Mesenchymal stem cell (in vitro differentiated cells and primary cell): ENCODE measurements around the gene SRSF3.
"Not testable (repeated sequence)": the region's sequence is repeated elsewhere in the genome, so short reads cannot be mapped to it uniquely, and the experiment has no call there.

Source experiments
- DNase-seq: peaks from one replicate; pipeline ENCODE4 v3.0.0-alpha.2; 2013
- H2AFZ ChIP-seq: one replicate; pipeline ENCODE4 v1.6.1; 2013; ENCODE audit warnings: low read depth, mild to moderate bottlenecking, control low read depth, inconsistent platforms, low read length, moderate library complexity
- H2AK5ac ChIP-seq: 2 replicates; pipeline ENCODE4 v1.6.1; 2013; ENCODE audit warnings: low read length, moderate library complexity, mild to moderate bottlenecking, inconsistent platforms; ENCODE audit not compliant: severe bottlenecking
- H2BK120ac ChIP-seq: one replicate; pipeline ENCODE4 v1.6.1; 2013; ENCODE audit warnings: low read depth, mild to moderate bottlenecking, inconsistent platforms, low read length, moderate library complexity
- H2BK12ac ChIP-seq, 2 experiments: one replicate each; pipeline ENCODE4 v1.6.1; 2013; ENCODE audit warnings: inconsistent platforms in 2 of 2, low read length in 2 of 2, mild to moderate bottlenecking in 2 of 2, moderate library complexity in 2 of 2, control low read depth in 1 of 2
- H2BK15ac ChIP-seq: one replicate; pipeline ENCODE4 v1.6.1; 2013; ENCODE audit warnings: mild to moderate bottlenecking, low read depth, inconsistent platforms; ENCODE audit not compliant: poor library complexity, severe bottlenecking
- H2BK5ac ChIP-seq: 2 replicates; pipeline ENCODE4 v1.6.1; 2013; ENCODE audit warnings: low read depth, mild to moderate bottlenecking, low read length, control low read depth, inconsistent platforms; ENCODE audit not compliant: poor library complexity, severe bottlenecking
- H3K14ac ChIP-seq, 2 experiments: one replicate each; pipeline ENCODE4 v1.6.1; 2013; ENCODE audit warnings: inconsistent platforms in 2 of 2, low read length in 2 of 2, control low read depth in 1 of 2, mild to moderate bottlenecking in 1 of 2, moderate library complexity in 1 of 2
- H3K18ac ChIP-seq, 2 experiments: one replicate each; pipeline ENCODE4 v1.6.1; 2013; ENCODE audit warnings: inconsistent platforms in 2 of 2, low read length in 2 of 2, control low read depth in 1 of 2, low read depth in 1 of 2, mild to moderate bottlenecking in 1 of 2
- H3K23ac ChIP-seq, 2 experiments: one replicate each; pipeline ENCODE4 v1.6.1; 2013; ENCODE audit warnings: inconsistent platforms in 2 of 2, low read length in 2 of 2, mild to moderate bottlenecking in 2 of 2, moderate library complexity in 2 of 2, control low read depth in 1 of 2
- H3K27ac ChIP-seq: 2 replicates; pipeline ENCODE4 v1.5.1; 2013; ENCODE audit warnings: mild to moderate bottlenecking, moderate library complexity, low read length, control low read depth, inconsistent platforms; ENCODE audit not compliant: poor library complexity, severe bottlenecking
- H3K27me3 ChIP-seq, 2 experiments: 2 replicates each; pipeline versions ENCODE4 v1.6.1 to v1.7.0; 2013; ENCODE audit warnings: low read length in 2 of 2, mild to moderate bottlenecking in 2 of 2, moderate library complexity in 2 of 2, control low read depth in 1 of 2, inconsistent platforms in 1 of 2; ENCODE audit not compliant: control insufficient read depth in 1 of 2, insufficient read depth in 1 of 2
- H3K36me3 ChIP-seq, 2 experiments: 2 replicates each; pipeline versions ENCODE4 v1.6.1 to v1.7.0; 2013; ENCODE audit warnings: low read length in 2 of 2, control low read depth in 1 of 2, inconsistent platforms in 1 of 2, low read depth in 1 of 2, mild to moderate bottlenecking in 1 of 2; ENCODE audit not compliant: insufficient read depth in 2 of 2, control insufficient read depth in 1 of 2
- H3K4ac ChIP-seq, 2 experiments: one replicate each; pipeline ENCODE4 v1.6.1; 2013; ENCODE audit warnings: inconsistent platforms in 2 of 2, low read length in 2 of 2, mild to moderate bottlenecking in 2 of 2, moderate library complexity in 2 of 2, control low read depth in 1 of 2, low read depth in 1 of 2
- H3K4me1 ChIP-seq: 2 replicates; pipeline ENCODE4 v1.6.1; 2013; ENCODE audit warnings: low read depth, low read length, control low read depth; ENCODE audit not compliant: control insufficient read depth, insufficient read depth
- H3K4me2 ChIP-seq: 2 replicates; pipeline ENCODE4 v1.6.1; 2013; ENCODE audit warnings: low read length, mild to moderate bottlenecking, inconsistent platforms; ENCODE audit not compliant: poor library complexity, severe bottlenecking
- H3K4me3 ChIP-seq, 2 experiments: 2 replicates each; pipeline versions ENCODE4 v1.5.1 to v1.7.0; 2013; ENCODE audit warnings: low read length in 2 of 2, mild to moderate bottlenecking in 2 of 2, control low read depth in 1 of 2, low read depth in 1 of 2; ENCODE audit not compliant: insufficient read depth in 1 of 2
- H3K79me1 ChIP-seq: replicated peaks from 2 replicates; pipeline ENCODE4 v1.6.1; 2013; ENCODE audit warnings: mild to moderate bottlenecking, control low read depth, low read length, inconsistent platforms; ENCODE audit not compliant: poor library complexity, severe bottlenecking
- H3K9ac ChIP-seq: 2 replicates; pipeline ENCODE4 v1.7.0; 2013; ENCODE audit warnings: mild to moderate bottlenecking, low read length, moderate library complexity
- H3K9me3 ChIP-seq: 2 replicates; pipeline ENCODE4 v1.7.0; 2013; ENCODE audit warnings: mild to moderate bottlenecking, low read length; ENCODE audit not compliant: control insufficient read depth
- H4K8ac ChIP-seq: one replicate; pipeline ENCODE4 v1.6.1; 2013; ENCODE audit warnings: inconsistent platforms, mild to moderate bottlenecking, low read length, moderate library complexity
- H4K91ac ChIP-seq: one replicate; pipeline ENCODE4 v1.6.1; 2013; ENCODE audit warnings: mild to moderate bottlenecking, low read length, inconsistent platforms
- WGBS: methylation state at CpG from one replicate; pipeline ENCODE4 v1.1.7; 2013; ENCODE audit warnings: mixed read lengths; 5-methylcytosine and 5-hydroxymethylcytosine counted together

The SRSF3 gene

GRCh38 chr6:36649701-36650484, 55.7 kb downstream of the SRSF3 start:
- H3K4me2 ChIP-seq: no peak overlapping the region
- peak overlapping the region; percentile 1 for H2AK5ac ChIP-seq
- H3K9ac ChIP-seq: no peak overlapping the region
- no peaks in the 10 kb centered on the region for H3K79me1 ChIP-seq
- no peak overlapping the region for H4K8ac ChIP-seq
- H3K27ac ChIP-seq: no peak overlapping the region
- DNase-seq: no peak
- H3K4me1 ChIP-seq: peaks cover 9% of the 10 kb centered on the region
- H3K4ac ChIP-seq: no peak overlapping the region
- H2BK5ac ChIP-seq: no peak overlapping the region
- H2BK120ac ChIP-seq: no peak overlapping the region
- no peak overlapping the region for H3K14ac ChIP-seq
- H2BK15ac ChIP-seq: no peak overlapping the region
- H3K36me3 ChIP-seq: no peaks in the 10 kb centered on the region
- no peak overlapping the region for H4K91ac ChIP-seq
- H2AFZ ChIP-seq: no peak overlapping the region
- H2BK12ac ChIP-seq: no peak overlapping the region
- WGBS: 86% methylated on average over 12 of the region's 13 CpGs
- H3K18ac ChIP-seq: no peak overlapping the region
- H3K23ac ChIP-seq: no peak overlapping the region
- no peak overlapping the region for H3K4me3 ChIP-seq
- H3K9me3 ChIP-seq: no peaks in the 10 kb centered on the region
- H3K27me3 ChIP-seq: peaks cover 0 to 10% of the 10 kb centered on the region in 2 experiments

- Histone ChIP-seq H2AFZ (no peak overlapping the region), H3K4me3 (no peak overlapping the region), H3K23ac (no peak overlapping the region), H2BK120ac (no peak overlapping the region), H3K14ac (no peak overlapping the region), H2AK5ac (no peak overlapping the region), H3K18ac (no peak overlapping the region), H4K8ac (no peak overlapping the region), H3K4ac (no peak overlapping the region), H3K4me1 (peaks cover 8% of the 10 kb centered on the region), H2BK12ac (no peak overlapping the region), H3K27me3 (peaks cover 0 to 16% of the 10 kb centered on the region in 2 experiments), H3K79me1 (no peaks in the 10 kb centered on the region), H3K27ac (no peak overlapping the region), H2BK15ac (no peak overlapping the region), H2BK5ac (no peak overlapping the region), H3K4me2 (no peak overlapping the region), H4K91ac (no peak overlapping the region), H3K9ac (no peak overlapping the region), H3K36me3 (no peaks in the 10 kb centered on the region), H3K9me3 (no peaks in the 10 kb centered on the region)
- no peak for DNase-seq
- WGBS: 38% methylated on average over 1 of the region's 2 CpGs
Measured at GRCh38 chr6:36650848-36651478, 56.8 kb downstream of the SRSF3 start.

- H2AFZ ChIP-seq: no peak overlapping the region
- no peak overlapping the region for H2BK120ac ChIP-seq
- 95% methylated on average over 10 of the region's 11 CpGs for WGBS
- no peak overlapping the region for H3K4ac ChIP-seq
- peaks cover 0 to 16% of the 10 kb centered on the region in 2 experiments for H3K27me3 ChIP-seq
- H2BK5ac ChIP-seq: no peak overlapping the region
- H4K91ac ChIP-seq: no peak overlapping the region
- H3K36me3 ChIP-seq: no peaks in the 10 kb centered on the region
- no peak overlapping the region for H2BK12ac ChIP-seq
- H3K4me1 ChIP-seq: peaks cover 8% of the 10 kb centered on the region
- no peak overlapping the region for H3K14ac ChIP-seq
- H3K9ac ChIP-seq: no peak overlapping the region
- H3K27ac ChIP-seq: no peak overlapping the region
- H4K8ac ChIP-seq: no peak overlapping the region
- H3K18ac ChIP-seq: no peak overlapping the region
- H3K4me3 ChIP-seq: no peak overlapping the region
- H2BK15ac ChIP-seq: no peak overlapping the region
- no peak overlapping the region for H3K23ac ChIP-seq
- no peak overlapping the region for H3K4me2 ChIP-seq
- DNase-seq: no peak
- no peak overlapping the region for H2AK5ac ChIP-seq
- H3K9me3 ChIP-seq: peaks cover 4% of the 10 kb centered on the region
- H3K79me1 ChIP-seq: no peaks in the 10 kb centered on the region
Measured at GRCh38 chr6:36651659-36652379, 57.7 kb downstream of the SRSF3 start.

GRCh38 chr6:36654469-36654868, 60.3 kb downstream of the SRSF3 start:
- not testable (repeated sequence) for H2BK12ac ChIP-seq, H2AK5ac ChIP-seq, H2BK15ac ChIP-seq, H3K79me1 ChIP-seq, H2BK5ac ChIP-seq, H3K18ac ChIP-seq, H4K91ac ChIP-seq, H2AFZ ChIP-seq, H3K4ac ChIP-seq, H4K8ac ChIP-seq, DNase-seq, H3K27ac ChIP-seq, H3K9ac ChIP-seq, H3K14ac ChIP-seq, H2BK120ac ChIP-seq, H3K36me3 ChIP-seq, H3K4me2 ChIP-seq, H3K4me3 ChIP-seq, H3K23ac ChIP-seq, H3K4me1 ChIP-seq, H3K9me3 ChIP-seq
- 79% methylated on average over 4 of the region's 5 CpGs for WGBS
- H3K27me3 ChIP-seq: peaks cover 0 to 11% of the 10 kb centered on the region in 2 experiments
